Right ventricle myocardium superior (tissue), 1 donor: ENCODE measurements around the gene TTYH2. TPM values are rescaled to one million over a fixed set of nuclear protein-coding genes. Genes with fewer than 3 reads are reported as not detected.
"Not testable (repeated sequence)": the region's sequence is repeated elsewhere in the genome, so short reads cannot be mapped to it uniquely, and the experiment has no call there.

Source experiments
- ATAC-seq: fragments of 200-7000 bp; cut with Tn5 transposase; one replicate; pipeline ENCODE4 v1.9.1; 2020; ENCODE audit warnings: mild to moderate bottlenecking; ENCODE audit not compliant: poor library complexity
- DNase-seq: peaks from one replicate; pipeline ENCODE4 v3.0.0-alpha.2; 2020
- intact Hi-C: fragments of 100-400 bp; cut with DNase I; formaldehyde crosslinking; loops from one replicate; pipeline ENCODE4 v1.11.2; 2022
- total RNA-seq: library from RNA; stranded (reverse); fragmentation: NEBNext Ultra II Directional; extraction: Animal tissue kit (Norgen Biotek cat#: 25700); gene quantifications from one replicate; pipeline ENCODE4 v1.2.1, GENCODE V29; 2021
- donor health status: DM: no; HTN: yes; CAD: no; lungs with severe emphysema.

The TTYH2 gene
- total RNA-seq, 1 donor from 2014 or later = 41.8 TPM

DNA sequence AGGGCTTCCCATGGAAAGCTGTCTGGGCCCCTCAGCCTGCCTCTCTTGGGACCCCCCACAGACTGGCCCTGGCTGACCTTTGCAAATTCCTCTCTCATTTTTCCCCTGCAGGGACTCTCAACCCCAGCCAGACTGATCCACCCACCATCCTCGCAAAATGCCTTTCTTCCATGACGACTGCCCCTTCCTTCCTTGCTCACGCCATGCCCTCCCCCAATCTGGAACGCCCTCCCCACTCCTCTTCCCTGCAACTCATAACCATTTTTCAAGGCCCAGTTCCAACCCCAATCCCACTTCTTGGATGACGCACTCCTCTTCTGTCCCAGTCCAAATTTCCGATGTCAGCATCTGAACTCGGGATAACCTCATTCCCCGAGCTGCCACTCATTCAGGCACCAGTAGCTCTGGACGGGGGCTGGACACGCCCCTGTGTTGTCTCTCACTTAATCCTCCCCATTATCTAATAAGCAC, 59.4 kb downstream of the TTYH2 start:
- ATAC-seq = peak; percentile 25
- no peak for DNase-seq

DNA sequence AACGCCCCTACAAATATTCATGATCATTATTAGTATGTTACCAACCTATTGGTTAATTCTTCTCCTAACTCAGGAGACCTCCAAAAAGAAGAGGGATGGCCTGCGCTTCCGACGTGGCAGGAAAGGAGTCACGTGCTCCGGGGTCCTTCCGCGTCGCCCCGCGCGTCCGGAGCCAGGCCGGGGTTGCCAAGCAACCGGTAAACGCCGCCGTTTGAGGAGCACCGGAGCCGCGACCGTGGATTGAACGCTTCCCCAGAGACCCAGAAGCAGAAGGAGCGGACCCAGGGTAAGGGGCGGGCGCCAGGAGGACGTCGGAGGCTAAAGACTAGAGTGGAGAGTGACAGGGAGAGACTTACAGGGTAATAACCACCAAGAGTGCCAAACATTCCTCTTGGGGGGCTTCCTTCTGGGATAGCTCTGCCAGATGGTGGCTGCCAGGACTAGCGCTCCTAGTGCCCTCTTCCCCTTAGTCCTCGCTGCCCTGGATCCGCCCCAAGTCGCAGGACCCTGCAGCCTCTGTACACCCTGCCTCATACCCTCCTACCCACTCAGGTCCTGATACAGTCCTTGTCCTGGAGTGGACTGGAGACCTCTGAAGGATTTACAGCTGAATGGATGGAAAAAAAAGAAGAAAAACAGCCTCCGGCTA, 60.8 kb downstream of the TTYH2 start, which contains the start of gene DNAI2:
Gene DNAI2 (plus strand): TSS at position 175 of the 649 bp plus-strand sequence. CDS start 7,584 bp downstream, outside the sequence.
- DNase-seq (peak; percentile 54), ATAC-seq (no peak)
- intact Hi-C loops = no loop called here

More for the DNA sequence above, 59.4 kb downstream of the TTYH2 start:
- intact Hi-C loops = no loop called here

DNA sequence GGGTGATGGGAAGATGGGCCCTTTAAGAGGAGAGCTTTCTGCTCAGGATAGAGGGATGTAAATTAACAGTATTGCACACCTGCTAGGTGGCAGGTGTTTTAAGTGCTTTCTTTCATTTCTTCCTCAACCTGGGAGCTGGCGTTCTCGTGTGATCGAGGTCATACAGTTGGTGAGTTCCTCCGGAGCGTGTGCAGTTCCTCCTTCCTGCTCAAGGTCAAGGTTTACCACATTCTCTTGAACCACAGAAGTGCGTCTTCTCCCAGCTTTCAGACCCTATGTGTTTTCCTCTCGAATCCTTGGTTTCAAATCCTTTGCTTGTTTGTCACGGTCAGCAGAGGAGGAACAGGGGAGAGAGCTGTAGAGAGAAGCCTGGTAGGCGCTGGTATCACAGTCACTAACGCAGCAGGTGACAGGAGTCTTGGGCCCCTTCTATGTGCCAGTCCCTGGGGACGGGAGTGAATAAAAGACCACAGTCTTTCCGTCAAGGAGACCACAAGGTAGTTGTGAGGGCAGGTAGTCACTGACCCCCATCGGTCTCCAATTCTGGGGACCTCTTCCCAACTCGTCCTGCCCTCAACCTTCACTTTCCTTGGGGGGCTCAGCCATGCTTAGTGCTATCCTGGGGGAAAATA, 61.5 kb downstream of the TTYH2 start:
- ATAC-seq (no peak), DNase-seq (no peak)
- intact Hi-C loops = no loop called here

DNA sequence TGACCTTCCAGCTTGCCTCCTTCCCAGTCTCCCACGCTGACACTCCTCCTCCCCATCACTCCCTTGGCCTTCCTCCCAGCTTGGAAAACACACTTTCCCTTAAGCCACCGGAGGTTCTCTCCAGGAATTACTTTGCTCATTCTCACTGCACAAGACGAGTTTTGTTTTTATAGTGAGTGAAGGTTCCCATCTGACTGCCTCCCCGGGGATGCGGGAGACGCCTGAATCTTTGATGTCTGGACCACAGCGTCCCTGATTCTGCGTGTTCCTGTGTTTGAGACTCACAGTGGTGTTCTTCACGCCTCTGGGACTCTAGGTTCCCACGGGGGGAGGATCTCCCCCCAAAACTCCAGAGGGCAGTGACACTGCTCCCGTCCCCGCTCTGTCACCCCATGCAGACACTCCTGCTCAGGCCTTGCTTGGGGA, 62.7 kb downstream of the TTYH2 start:
- intact Hi-C loops = no loop called here
- ATAC-seq (peak; percentile 74), DNase-seq (peak; percentile 54)

DNA sequence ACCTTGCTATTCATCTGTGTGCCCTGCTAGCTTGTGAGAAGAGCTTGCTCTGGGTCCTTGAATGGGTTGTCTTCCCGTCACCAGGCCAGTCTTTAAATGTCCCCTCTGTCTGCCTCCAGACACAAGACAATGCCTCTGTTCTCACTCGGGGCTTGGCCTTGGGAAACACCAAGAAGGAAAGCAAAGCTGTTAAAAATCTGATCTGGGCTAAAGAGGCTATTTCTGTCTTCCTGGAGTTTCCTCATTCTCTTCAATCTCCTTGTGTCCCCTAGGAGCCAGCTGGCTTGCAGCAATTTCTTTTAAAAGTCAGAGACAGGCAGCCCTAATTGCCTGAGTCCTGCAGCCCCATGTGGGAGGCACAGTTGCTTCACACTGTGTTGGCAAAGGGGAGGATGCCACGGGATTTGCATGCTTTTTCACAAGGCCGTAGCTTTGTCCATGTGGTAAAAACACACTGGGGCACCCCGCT, 63.2 kb downstream of the TTYH2 start:
- intact Hi-C loops = no loop called here
- DNase-seq (peak; percentile 62), ATAC-seq (peak; percentile 60)

DNA sequence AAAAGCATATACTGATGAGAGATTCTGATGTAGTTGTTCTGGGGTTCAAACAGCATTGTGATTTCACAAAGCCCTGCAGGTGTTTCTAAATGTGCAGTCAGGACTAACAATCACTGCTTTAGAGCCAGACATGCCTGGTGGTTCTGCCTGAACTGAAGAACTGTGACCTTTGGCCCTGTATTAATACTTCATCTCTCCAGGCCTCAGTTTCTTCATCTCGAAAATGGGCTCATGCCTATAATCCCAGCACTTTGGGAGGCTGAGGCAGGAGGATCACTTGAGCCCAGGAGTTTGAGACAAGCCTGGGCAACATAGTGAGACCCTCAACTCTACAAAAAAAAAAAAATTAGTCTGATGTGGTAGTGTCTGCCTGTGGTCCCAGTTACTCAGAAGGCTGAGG, 64.6 kb downstream of the TTYH2 start:
- intact Hi-C loops = no loop called here
- DNase-seq (no peak), ATAC-seq (no peak)

DNA sequence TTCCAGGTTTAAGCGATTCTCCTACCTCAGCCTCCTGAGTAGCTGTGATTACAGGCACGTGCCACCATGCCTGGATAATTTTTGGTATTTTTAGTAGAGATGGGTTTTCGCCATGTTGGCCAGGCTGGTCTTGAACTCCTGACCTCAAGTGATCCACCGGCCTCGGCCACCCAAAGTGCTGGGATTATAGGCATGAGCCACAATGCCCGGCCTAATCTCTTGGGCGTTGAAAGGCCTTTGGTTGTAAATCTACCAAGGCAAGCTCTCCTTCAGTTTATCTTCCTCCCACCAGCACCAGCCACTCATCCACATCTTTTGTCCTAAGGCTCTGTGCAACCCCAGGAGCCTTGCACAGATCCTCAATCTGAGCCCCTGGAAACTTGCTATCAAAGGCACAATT, 66.2 kb downstream of the TTYH2 start:
- ATAC-seq, DNase-seq, intact Hi-C loops: not testable (repeated sequence)

DNA sequence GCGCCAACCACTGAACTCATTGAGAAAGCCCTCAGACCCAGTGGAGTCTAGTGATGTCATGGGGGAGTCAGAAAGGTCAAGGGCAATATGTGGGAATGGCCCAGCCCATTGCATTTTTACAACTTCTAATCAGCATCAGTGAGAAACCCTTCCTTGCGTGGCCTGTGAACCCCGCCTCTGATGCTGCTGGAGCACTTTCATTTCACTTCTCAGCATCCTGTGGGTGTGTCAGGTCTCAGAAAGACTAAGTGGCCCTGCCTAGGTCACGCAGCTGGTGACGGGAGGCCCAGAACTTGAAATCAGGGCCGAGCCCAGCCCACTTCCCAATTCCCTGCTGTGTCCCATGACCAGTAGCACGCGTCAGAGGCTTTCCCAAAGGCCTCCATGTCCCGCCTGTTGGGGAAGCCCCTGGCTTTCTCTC, 66.7 kb downstream of the TTYH2 start:
- DNase-seq = peak; percentile 54
- no peak for ATAC-seq
- intact Hi-C loops = no loop called here

DNA sequence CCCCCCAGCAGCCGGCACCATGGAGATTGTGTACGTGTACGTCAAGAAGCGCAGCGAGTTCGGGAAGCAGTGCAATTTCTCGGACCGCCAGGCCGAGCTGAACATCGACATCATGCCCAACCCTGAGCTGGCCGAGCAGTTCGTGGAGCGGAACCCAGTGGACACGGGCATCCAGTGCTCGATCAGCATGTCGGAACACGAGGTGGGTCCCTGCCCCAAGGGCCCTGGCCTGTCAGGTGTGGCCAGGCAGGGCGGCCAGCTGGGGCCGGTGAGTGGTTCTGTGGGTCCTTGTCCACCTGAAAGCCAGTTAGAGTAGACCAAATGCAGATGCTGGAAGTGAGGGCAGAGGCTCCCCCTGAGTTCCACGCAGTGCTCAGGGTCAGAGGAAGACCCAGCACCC, 68.4 kb downstream of the TTYH2 start:
- ATAC-seq = no peak
- DNase-seq = no peak
- intact Hi-C loops = no loop called here

DNA sequence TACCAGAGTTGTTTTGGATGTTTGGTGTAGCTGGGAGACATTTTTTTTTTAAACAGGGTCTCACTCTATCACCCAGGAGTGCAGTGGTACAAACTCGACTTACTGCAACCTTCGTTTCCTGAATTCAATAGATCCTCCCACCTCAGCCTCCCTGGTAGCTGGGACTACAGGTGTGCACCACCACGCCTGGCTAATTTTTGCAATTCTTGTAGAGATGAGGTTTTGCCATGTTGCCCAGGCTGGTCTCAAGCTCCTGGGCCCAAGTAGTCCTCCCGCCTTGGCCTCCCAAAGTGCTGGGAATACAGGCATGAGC, 68.9 kb downstream of the TTYH2 start:
- intact Hi-C loops, DNase-seq, ATAC-seq: not testable (repeated sequence)

DNA sequence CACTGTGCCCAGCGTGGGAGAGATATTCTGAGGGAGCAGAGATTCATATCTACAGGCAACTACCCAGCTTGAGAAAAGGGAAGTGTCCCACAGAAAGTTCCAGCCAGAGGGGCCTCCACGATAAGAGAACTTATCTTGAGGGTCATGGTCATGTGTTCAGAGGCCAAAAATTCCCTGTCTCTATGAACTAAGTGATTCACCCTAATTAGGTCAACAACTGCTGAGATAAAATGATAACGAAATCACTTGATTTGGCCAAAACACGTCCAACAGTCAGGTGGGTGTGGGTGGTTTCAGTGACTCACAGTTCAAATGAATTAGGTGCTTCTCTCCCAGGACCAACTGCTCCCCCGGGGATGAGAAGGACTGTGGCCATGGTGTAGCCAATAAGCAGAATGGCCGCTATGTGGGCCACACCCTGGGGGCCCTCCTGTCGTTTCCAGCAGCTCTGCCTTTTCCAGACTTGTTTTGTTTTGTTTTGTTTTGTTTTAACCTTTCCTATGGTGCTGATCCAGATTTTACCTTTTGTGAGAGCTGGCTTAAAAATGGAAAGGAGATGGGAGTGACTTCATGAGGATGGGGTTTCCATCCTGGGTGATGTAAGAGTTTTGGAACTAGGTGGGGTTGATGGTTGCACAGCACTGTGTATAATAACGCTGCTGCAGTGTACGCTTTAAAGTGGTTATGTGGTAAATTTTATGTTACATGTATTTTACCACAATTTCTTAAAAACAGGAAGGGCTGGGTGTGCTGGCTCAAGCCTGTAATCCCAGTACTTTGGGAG, 69.4 kb downstream of the TTYH2 start:
- ATAC-seq (no peak), DNase-seq (no peak)
- intact Hi-C loops = no loop called here

DNA sequence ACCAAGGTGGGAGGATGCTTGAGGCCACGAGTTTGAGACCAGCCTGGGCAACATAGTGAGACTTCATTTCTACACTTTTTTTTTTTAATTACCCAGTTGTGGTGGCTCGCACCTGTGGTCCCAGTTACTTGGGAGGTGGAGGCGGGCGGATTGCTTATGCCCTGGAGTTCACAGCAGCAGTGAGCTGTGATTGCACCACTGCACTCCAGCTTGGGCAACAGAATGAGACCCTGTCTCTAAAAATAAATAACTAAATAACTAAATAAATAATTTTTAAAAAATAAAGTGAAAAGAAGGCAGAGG, 70.0 kb downstream of the TTYH2 start:
- intact Hi-C loops = no loop called here
- DNase-seq = no peak

DNA sequence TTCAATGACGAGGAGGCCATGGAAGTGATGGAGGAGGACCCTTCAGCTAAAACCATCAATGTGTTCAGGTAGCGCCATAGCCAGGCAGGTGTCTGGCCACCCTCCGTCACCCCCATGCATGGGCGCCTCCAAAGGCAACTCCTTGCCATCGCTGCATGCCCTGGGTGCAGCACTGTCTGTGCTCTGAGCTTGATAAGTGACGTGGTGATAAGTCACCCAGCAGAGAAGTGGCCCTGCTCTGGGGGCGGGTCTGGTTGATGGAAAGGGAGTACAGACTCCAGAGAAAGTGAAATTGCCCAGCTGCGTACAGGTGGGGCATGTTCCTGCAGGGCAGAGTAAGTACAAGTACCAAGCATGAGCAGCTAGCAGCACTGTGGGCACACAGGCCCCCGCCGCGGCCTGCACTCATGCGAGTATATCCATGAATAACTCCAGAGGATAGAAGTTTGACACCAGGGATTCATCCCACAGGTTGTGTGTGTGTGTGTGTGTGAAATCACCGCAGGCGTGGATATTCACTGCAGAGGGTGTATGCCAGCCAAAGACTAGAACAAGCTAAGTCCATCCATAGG, 73.7 kb downstream of the TTYH2 start:
- DNase-seq (no peak), ATAC-seq (no peak)
- intact Hi-C loops = no loop called here

More for the DNA sequence above, 70.0 kb downstream of the TTYH2 start:
- ATAC-seq = no peak

DNA sequence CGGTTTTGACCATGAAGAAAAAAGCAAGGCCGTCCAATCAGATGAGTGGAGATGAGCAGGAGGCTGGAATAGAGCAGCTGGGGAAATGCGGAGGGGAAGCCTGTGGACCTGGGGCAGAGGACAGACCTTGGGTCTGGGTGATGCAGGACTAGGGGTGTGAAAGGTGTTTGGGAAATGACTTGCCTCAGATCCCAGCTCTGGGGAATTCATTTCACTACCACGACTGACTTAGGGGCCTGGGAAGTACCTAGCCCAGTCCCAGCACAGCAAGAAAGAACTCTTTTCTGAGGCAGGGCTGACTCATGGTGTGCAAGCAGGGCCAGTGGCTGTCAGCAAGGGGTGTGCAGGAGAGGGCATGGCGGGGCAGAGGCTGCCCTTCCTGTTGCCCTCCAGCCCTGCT, 75.4 kb downstream of the TTYH2 start:
- intact Hi-C loops = no loop called here
- DNase-seq (no peak), ATAC-seq (no peak)

DNA sequence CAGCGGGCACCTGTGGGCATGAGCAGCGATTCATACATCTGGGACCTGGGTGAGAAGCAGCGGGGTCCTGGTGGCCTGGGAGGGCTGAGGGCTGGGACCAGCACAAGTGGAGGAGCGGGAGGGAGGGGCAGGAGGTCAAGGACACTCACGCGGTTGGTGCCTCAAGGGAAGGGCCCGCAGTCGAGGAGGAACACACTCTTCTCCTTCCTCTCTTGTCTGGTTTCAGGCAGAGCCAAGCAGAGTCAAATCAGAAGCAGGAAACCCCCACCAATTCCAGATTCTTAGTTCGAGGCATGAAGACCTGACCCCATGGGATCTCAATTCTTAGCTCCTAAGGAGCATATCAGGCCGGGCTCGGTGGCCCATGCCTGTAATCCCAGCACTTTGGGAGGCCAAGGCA, 76.3 kb downstream of the TTYH2 start:
- DNase-seq = no peak
- ATAC-seq = peak; percentile 11
- intact Hi-C loops = no loop called here

DNA sequence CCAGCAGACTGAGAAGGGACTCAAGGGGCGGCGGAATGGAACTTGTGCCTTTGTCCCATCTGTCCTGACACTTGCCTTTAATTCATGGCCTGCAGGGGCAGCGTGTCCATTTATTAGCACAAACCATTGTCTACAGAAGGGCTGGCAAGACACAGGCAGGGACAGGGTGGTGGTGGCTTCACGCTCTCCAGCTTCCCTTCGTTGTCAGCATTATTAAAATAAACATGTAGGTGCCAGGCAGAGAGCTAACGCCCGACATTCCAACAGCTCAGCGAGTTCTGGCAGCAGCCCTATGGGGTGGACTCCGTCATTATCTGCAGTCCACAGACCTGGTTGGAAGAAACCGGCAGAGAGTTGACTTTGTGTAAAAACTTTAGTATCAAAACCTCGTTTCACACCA, 77.0 kb downstream of the TTYH2 start:
- DNase-seq = no peak
- peak; percentile 77 for ATAC-seq
- intact Hi-C loops = no loop called here

DNA sequence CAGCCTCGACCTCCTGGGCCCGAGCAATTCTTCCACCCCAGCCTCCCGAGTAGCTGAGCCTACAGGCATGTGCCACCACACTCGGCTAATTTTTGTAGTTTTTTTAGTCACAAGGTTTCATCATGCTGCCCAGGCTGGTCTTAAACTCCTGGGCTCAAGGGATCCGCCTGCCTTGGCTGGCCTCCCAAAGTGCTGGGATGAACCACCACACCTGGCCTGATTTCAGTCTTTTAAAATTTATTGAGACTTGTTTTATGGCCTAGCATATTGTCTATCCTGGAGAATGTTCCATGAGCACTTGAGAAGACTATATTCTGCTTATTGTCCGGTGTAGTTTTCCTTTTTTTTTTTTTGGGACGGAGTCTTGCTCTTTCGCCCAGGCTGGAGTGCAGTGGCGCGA, 79.1 kb downstream of the TTYH2 start:
- DNase-seq (no peak), ATAC-seq (no peak)
- intact Hi-C loops = no loop called here

DNA sequence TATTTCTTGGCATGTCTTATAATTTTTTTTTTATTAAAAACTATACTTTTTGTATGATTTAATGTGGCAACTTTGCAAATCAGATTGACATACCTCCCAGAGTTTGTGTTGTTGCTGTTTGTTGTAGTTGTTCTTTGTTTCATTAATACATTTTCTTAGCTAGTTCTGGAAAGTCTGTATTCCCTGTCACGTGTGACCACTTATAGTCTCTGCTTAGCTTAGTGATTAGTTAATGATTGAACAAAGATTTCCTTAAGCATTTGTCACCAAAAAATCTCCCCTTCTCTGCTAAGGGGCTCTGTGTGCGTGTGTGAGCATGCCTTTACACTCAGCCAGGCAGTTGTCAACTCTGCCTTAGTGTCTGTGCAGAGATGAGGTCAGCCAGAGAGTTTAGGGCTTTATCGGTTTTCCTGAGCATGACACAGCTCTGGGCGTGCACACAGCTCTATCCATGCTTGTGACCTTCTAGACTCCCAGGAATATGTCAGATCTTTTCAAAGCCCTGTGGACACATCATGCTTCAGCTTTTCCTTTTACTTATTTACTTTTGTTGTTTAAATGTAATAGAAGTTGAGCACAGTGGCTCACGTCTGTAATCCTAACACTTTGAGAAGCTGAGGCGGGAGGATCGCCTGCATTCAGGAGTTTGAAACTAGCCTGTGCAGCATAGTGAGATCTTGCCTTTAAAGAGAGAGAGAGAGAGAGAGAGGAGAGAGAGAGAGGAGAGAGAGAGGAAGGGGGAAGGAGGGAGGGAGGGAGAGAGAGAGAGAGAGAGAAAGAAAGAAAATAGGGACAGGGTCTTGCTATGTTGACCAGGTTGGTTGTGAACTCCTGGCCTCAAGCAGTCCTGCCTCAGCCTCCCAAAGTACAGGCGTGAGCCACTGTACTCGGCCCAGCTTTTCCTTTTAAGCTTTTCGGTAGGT, 82.5 kb downstream of the TTYH2 start:
- intact Hi-C loops = loop anchor here (5.0 kb wide), 1 partner anchor 84 kb away; the partner anchor contains the start of gene TTYH2
- DNase-seq = peak; percentile 57
- ATAC-seq = peak; percentile 92
